ENCODE measurements around the gene PRKG1.

Gene PRKG1

DNA sequence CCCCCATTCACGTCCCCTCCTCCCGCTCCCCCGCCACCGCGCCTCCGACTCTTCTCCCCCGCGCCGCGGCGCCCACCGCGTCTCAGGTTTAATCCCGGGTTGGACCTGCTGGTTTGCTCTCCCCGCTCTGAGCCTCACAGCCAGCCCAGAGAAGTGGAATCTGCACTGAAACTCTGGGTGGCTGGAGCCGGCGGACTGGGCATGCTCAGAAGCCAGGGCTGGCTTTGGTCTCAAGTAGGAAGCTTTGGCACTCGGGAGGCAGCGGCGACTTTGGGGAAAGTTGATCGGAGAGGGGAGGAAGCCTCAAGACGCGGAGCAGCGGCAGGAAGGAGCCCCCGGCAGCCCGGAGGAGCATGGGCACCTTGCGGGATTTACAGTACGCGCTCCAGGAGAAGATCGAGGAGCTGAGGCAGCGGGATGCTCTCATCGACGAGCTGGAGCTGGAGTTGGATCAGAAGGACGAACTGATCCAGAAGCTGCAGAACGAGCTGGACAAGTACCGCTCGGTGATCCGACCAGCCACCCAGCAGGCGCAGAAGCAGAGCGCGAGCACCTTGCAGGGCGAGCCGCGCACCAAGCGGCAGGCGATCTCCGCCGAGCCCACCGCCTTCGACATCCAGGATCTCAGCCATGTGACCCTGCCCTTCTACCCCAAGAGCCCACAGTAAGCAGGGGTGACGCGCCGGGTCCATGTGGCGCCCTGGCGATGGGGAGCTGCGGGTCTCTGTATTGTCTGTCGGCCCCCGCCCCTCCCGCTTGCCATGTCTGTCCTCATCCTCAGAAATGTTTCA lies at the start of gene PRKG1:
Gene PRKG1, plus strand, starts transcription at position 250 of the 791 bp plus-strand sequence.
- peak; percentile 64 for DNase-seq (ENCODE audit: low read depth)

DNA sequence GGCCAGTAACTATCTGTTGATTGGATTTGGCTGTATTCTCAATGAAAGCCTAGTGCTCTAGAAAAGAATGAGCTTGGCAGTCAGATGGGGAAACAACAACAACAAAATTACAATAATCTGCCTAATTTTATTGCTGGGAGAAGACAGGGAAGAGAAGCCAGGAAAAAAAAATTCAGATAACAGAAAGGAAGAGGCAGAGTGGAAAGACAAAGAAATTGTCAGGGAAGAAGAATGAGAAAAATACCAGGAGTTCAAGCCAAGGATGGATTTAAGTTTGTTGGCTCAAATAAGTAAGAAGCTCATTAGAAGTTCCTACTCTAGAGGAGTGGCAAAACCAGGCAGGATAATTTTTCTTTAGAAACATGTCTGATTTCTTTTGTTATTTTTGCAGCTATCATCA lies 45.9 kb upstream of the PRKG1 start:
- DNase-seq (ENCODE audit: low read depth): no peak

DNA sequence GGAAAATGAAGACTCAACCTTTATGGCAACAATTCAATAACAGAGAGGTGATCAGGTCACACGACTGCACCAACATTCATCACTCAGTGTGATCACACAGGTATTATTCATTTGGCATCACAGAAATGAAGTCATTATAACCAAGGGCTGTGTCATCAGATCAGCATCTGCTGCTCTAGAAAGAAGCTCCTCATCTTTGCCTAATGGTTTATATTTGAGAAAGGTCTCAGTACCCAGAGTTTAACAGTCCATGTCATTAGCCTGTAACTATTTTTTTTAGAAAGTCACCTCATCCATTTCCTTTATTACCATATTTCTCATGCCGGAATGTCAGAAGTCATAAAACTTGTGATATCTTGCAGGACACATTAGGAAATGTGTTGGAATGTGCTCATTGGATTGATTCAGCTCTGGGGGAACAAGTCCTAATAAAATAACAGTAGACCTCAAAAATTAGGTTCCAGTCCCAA lies 45.1 kb upstream of the PRKG1 start:
- DNase-seq (ENCODE audit: low read depth): no peak

GRCh38 chr10:51030480-51030879 lies 43.8 kb upstream of the PRKG1 start:
- DNase-seq (ENCODE audit: low read depth): no peak

- no peak for DNase-seq (ENCODE audit: low read depth)
Measured at GRCh38 chr10:51031950-51032349, 42.3 kb upstream of the PRKG1 start.

GRCh38 chr10:51034769-51035168 lies 39.5 kb upstream of the PRKG1 start:
- no peak for DNase-seq (ENCODE audit: low read depth)

DNA sequence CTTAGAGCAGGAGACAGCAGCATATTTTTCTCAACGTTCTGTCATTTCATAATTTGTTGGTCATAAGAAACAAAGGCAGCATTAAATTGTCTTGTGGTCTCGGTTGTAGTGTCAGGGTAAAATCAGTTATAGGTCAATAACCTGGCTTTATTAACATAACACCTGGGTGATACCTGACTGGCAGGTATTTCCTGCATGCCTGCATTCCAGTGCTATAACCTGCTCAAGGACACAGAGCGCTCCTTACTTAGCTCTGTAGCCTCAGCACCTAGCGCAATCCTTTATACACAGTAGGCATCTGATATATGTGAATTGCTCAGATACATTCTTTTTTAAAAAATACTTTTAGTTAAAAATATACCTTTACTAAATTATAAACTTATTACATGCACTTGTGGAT lies 38.9 kb upstream of the PRKG1 start:
- no peak for DNase-seq (ENCODE audit: low read depth)

- no peak for DNase-seq (ENCODE audit: low read depth)
Measured at GRCh38 chr10:51045871-51046270, 28.4 kb upstream of the PRKG1 start.

DNA sequence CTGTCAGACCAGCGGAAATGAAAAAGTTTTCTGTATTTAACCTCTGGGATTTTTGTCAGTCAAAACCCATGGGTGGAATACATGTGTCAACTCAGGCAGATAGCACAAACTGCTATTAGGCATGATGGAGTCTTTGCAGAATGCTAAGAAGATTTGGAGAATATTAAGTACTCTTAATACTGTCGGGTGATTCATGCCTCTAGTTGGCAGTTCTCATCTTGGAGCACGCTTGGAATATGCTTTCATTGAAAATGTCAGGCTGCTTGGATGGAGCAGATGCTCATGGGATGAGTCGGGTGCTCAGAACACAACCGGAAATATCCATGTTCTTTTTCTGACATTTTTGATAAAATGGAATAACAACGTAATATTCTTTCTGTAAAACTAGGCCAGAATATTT lies 27.6 kb upstream of the PRKG1 start:
- DNase-seq (ENCODE audit: low read depth): no peak

DNA sequence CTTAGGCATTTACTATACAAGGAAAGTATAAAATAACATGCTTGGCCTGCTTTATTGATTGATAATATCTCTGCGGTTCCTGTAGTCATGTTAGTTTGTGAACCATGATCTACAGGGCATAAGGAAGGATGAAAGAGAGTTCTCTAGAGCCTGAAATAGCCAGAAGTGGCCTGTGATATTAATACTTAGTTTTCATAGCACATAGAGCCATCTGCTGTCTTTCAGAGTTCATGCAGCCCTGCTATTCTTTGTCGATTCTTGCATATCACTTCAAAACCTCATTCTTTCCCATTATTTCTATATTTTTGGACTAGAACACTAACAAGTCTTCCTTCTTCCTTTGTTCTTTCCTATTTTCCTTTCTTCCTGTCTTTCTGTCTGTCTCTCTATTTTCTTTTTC lies 26.4 kb upstream of the PRKG1 start:
- no peak for DNase-seq (ENCODE audit: low read depth)

DNA sequence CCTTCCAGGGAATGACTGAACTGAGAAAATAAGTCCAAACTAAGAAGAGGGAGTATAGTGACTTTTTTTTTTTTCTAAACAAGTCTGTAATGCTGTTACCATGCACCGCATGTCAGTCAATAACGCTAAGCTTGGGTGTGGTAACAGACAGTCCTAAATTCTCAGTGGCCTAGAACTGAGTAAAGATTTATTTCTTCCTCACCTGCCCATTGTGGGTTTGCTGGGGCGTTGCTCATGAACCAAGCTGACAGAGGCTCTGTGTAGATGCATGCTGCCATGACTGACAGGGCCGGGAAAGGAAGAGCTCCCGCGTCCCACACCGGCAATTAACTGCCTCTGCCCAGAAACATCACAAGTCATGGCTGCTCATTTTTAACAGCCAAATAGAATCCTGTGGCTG lies 25.5 kb upstream of the PRKG1 start:
- no peak for DNase-seq (ENCODE audit: low read depth)

GRCh38 chr10:51052163-51052562 lies 22.1 kb upstream of the PRKG1 start:
- no peak for DNase-seq (ENCODE audit: low read depth)

DNA sequence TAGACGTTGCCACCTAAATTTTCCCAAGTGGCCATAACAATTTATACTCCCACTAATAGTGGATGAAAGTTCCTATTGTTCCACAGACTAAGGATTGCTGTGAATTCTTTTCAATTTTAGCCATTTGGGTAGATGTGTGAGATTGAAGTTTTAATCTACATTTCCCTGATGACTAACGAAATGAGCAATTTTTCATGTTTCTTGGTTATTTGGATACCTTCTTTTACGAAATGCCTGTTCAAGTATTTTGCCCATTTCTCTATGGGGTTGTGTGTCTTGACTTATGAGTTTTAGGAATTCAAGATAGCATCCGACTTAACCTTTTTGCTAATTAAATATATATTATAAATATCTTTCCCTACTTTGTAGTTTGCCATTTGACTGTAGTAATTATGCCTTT lies 16.4 kb upstream of the PRKG1 start:
- DNase-seq (ENCODE audit: low read depth): no peak

GRCh38 chr10:51063166-51063565 lies 11.1 kb upstream of the PRKG1 start:
- no peak for DNase-seq (ENCODE audit: low read depth)

DNA sequence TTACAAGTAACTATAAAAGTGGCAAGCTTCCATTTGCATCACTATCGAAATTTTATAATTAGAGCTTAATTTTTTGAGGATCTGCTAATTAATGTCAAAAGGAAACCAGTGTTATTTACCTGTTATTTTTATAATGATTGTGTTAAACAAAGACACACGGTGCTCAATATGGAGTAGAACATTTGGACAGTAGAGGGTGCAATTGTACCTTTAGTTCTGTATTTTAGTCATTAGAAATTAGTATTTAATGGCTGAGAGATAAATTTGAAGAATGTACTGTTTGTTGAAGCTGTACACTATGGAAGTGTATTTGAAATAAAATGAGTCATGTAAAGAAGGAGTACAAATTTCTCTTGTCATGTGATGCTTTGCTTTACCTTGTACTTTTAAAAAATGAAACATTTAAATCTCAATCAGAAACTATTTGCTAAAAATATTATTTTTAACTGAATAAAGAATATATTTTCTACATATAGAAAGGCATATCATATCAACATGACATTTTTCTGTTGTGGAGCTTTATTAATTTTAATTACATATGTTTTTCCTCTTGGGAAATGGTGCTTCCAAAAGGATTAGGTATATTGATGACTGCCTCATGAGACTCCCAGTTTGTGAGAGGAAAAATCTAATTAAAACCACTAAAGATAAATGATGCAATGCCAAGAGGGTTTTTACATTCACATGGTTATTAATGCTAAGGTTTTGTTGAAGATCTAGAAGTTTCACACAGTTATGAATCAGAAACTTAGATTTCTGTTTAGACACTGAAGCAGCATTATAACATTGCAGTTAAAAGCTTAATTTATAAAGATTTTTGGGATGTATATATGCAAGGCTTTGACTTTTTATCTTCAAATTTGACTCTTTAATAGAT lies 10.4 kb upstream of the PRKG1 start:
- peak; percentile 57 for DNase-seq (ENCODE audit: low read depth)

GRCh38 chr10:51066231-51066630 lies 8.1 kb upstream of the PRKG1 start:
- no peak for DNase-seq (ENCODE audit: low read depth)

DNA sequence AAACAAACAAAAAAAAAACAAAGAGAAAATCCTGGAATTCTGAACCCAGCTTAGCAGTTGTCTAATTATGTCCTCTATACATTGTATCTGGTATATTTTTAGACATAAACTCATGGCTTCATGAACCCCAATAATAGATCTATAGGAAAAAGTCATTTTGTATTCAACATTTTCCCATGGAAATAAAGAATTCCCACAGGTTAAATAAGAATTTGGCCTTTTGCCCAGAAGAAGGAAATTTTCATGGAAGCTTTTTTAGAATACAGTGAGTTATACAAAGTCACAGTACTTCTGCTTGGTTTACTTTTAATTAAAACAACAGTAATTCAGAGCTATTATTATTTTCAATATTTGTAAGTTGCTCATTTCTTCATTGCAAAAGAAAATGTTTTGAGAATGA lies 2.1 kb upstream of the PRKG1 start:
- no peak for DNase-seq (ENCODE audit: low read depth)

- DNase-seq (ENCODE audit: low read depth): no peak
Measured at GRCh38 chr10:51072921-51073434, 1.3 kb upstream of the PRKG1 start.

- peak; percentile 12 for DNase-seq (ENCODE audit: low read depth)
Measured at GRCh38 chr10:51073453-51074237, 642 bp upstream of the PRKG1 start.

GRCh38 chr10:51075043-51075872 lies 971 bp downstream of the PRKG1 start:
- no peak for DNase-seq (ENCODE audit: low read depth)

DNA sequence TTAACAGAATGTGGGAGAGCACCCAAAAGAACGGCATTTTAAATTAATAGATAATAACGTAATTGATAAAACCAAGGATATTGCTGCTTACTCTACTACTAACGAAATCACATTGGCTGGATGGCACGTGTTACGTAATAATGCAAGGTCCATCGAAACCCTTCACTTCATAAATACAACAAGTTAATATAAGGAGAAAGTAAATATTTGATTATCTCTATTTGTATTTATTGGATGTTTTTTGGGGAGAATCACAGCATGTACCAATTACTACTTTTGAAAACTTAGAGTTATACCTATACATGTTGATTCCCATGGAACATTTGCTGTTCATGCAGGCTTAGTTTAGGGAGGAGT lies 1.6 kb downstream of the PRKG1 start:
- DNase-seq (ENCODE audit: low read depth): no peak
